Inflammatory macrophage treated with lipopolysaccharide for 1 hour (primary cell): ENCODE results near the gene ZNF804B.
"Not testable (repeated sequence)": the region's sequence is repeated elsewhere in the genome, so short reads cannot be mapped to it uniquely, and the experiment has no call there.

Source experiments
- DNase-seq, 2 donors: peaks; one replicate each; pipeline ENCODE4 v3.0.0-alpha.2; 2020 to 2022

ZNF804B gene

DNA sequence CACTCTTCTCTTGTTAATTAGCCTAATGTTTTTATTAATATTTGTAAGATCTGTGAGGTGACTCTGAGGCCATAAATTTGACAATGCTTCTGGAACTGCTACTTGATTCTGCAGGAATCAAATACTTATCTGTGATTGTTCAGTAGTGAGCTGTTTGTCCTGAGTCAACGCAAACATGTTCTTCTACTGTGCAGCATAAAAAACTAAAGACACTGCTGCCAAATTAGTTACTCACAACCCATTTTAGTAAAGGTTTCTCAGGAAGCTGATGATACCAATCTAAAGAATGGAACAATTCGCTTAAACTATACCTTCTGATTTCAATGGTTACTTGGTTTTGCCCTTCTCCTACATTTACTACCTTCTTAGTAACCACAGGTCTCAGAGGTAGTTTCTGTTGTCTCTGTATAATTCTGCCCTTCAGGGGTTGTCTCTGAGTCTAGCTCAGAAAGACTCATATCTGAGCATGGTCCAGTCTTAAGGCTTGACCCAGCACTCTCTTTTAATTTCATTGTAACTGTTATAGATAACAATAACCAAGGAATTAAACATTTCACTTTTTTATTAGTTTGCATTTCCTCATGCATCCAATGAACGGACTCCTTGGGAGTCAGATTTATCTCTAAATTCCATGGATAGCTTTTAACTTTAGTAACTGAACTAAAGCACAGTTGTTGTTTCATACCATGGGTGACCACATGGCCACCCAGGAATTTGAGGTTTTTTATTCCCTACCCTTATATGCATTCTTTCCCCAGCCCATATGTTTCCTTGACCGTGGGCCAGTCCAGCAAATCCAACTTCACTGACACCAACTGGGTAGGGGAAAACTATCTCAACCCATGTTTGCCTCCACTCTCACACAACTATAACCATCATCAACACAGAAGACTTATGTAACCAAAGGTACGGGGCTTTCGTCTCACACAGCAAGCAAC lies 345.5 kb downstream of the ZNF804B start:
- no peak for DNase-seq

DNA sequence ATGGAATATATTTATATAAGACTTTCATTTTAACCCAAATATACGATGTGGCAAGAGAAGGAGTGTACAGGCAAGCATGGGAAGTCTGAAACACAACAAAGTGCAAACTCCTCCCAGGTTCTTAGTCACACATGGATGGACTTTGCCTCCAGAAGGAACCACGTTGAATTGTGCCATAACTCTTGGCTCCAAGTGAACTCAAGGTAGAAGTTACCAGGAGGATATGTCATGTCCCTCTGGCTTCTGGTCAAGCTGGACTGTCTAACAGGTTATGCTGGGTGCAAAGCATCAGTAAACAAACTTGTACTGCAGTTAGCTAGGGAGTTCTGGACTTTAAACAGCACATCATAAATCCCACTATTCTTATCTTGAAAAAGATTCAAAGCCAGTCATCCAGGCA lies 364.4 kb downstream of the ZNF804B start:
- DNase-seq = no peak

DNA sequence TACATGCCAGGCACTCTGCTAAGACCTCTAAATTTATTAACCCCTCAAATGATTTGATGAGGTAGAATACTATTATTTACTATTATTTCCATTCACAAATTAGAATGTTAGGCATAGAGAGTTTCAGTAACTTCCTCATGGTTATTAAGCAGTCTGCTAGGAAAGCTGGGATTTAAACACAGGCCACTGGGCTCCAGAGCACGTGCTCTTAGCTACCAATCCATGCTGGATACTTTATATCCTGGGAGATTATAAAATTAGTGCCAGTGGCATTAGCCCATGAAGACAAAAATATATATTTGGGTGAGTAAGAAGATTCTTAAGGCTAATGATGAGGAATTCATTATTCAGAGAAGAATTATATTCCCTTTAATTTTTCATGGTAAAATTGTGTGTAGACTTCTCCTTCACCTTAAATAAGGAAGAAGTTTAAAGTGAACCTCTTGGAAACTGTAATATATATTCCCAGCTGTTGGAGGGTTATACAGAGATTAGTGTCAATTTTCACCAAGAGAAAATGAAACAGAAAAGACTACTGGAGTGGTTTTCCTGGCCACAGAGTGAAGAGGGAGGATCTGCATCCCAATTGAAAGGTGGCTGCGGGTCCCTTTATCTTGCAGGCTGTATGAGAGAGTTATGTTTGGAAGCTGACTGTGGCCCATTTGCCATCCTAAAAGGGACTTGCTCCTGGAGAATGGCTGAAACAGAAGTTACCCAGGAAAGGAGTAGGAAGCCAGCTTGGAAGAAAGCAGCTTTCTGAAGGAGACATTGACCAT lies 370.3 kb downstream of the ZNF804B start:
- DNase-seq = no peak

DNA sequence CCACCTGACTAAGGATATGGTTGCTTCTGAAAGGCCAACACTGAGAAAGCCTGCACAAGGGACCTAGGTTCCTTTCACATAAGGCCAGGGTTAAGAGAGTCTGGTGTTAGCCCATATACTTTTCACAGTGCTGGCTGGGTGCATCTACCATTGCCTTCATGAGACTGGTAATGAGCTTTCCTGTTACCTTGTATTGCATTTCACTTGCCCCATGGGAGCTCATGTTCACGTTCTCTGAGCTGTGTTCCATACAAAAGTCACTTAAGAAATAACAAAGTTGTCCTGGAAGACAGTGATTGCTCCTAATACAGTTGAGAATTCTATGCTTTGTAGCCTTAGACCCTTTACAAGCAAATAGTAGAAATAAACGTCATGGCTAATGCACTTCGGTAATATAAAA lies 373.9 kb downstream of the ZNF804B start:
- no peak for DNase-seq

DNA sequence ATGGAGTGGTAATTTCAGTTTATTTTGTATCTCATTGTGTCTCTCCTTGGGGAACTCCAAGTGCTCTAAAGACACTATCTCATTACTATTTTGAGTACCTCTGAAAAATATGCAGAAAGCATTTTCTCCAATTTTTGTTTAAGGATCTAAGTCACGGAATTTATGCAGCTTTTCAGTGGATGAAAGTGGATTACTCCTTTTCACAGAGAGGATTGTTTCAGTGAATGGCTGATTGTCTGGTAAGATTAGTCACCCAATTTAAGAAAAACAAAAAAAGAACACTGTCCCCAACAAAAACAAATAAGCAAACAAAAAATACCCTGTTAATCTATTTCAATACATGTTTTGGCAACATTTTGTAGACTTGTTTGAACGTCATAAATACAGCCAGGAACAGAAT lies 374.3 kb downstream of the ZNF804B start:
- DNase-seq = no peak

DNA sequence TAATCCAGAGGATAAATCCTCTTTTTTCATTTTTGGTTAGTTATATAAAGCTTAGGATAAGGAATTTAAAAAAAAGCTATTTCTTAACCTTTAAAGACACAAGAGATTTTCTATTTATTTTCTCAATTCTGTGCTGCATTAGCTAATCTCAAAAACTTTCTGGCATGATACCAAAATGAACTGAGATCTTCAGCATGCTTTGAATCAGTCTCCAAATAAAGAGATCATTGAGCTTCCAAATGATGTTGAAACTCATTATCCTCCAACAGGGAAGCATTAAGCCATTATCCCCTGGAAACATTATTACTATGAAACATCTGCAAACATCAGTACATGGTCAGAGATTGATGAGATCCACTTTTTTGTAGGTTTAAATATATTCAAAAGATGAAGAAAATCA lies 386.3 kb downstream of the ZNF804B start:
- DNase-seq = no peak

DNA sequence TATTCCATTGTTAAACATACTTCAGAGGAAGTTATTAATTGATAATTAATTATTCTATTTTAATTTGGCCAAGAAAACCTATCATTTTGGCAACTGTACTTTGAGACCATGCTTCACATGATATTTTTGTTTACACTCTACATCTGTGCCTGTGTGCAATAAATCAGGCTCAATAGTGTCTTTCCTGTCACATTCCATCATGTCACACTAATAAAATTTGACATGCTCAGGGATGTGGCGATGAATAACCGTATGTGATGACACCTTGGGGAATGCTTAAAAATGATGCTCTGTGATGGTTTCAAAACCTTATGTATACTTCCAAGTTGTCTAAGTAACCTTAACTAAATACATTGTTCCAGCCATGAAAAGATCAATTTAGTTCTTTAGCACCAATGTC lies 400.6 kb downstream of the ZNF804B start:
- no peak for DNase-seq

DNA sequence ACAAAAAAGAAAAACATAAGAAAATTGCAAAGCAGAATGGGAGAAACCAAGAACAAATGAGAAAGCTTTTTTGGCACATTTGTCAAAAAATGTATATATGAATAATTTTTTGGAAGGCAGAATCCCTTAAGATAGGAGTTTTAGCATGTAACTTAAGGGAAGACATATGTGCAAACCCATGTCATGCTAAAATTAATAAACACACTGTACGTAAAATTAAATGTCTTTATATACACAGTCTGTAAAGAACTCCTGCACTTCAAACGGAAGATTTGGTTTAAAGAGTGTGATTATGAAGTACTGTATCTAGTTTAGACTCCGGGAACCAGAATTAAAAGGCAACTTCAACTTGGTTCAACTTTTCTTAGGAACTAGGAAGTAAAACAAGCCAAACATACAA lies 405.9 kb downstream of the ZNF804B start:
- no peak for DNase-seq

DNA sequence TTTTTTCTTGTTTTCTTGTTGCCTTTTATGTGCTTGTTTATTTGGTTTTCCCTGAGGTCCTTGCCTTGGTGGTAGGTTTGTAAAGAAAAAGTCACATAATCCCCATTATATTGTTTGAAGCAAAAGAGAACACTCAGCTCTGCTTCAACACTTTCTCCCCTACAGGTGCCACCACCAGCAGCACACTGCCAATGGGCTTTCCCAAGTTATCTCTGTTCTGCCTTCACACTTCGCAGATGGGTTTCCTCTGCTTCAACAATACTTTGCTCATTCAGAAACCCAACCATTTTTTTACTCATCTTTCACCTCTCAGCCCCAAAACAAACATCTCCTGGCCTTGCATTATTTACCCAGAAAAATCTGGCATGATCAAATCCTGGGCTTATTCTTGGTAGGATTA lies 411.1 kb downstream of the ZNF804B start:
- DNase-seq = no peak

DNA sequence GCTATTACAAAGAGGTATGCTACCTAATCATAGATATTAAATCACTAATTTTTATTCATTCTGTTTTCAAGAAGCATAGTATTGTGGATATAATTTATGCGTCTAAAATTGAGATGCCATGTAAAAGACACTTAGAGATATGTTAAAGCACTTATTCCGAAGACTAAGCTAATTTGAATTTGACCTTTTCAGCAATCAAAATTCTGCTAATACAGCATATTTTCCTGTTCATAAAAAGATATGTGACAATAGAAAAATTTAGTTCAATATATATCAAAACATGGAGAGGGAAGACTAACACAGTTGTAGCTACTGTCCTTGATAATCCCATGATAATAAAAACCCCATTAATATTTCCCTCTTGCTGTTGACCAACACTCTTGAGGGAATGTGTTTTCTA lies 422.6 kb downstream of the ZNF804B start:
- no peak for DNase-seq

DNA sequence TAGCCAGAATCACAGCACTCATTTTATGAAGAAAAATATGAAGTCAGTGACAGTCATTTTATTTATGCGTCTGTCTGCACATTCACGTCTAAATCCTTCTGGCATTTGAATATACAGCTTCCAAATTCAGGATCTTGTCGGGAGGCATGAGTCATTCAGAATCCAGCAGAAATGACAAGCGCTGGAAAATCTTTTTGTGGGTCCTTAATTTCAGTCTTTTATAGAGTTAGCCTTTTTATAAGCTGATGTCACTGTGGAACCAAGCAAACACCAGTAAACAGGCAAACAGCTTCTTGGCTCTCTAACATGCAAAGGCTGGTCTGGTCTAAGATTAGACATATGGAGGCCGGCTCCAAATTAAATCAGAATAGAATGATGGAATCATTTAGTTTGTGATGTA lies 424.2 kb downstream of the ZNF804B start:
- DNase-seq = no peak

DNA sequence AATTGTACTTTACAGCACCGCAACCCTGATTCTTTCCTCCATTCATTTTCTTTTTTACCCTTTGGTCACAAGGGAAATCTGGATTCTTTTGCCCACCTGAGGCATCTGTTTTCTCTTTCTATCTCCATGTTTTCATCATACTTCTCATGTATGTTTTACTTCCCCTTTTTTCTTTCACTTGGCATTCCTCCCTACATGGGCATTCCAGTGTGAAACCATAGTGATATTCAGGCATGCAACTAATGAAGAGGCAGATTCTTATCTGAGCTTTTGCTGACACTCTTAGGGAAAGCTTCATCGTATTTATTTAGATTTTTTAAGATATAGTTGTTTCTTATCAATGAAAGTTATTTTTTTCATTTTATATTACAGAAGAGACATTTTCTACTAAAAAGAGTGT lies 441.3 kb downstream of the ZNF804B start:
- DNase-seq = no peak

DNA sequence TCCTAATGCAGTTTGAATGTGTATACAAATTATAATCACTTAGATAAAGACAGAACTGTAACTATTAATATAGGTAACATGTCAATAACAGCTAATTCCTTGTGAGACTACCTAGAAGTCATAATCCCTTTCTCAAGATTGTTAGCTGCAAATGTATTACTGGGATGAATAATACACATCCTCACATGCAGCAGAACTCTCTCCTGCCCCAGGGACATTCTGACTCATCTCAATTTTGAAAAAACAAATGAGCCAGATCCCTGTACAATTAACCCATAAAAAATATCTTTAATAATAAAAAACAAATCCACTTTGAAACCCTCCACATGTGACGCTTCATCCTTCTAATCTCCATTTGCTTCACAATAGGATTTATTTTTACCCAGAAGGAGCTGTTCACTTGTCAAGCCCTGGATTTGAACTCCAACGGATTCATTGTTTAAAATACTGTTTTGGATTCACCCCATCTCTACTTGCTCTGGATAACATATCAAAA lies 464.4 kb downstream of the ZNF804B start:
- no peak for DNase-seq

DNA sequence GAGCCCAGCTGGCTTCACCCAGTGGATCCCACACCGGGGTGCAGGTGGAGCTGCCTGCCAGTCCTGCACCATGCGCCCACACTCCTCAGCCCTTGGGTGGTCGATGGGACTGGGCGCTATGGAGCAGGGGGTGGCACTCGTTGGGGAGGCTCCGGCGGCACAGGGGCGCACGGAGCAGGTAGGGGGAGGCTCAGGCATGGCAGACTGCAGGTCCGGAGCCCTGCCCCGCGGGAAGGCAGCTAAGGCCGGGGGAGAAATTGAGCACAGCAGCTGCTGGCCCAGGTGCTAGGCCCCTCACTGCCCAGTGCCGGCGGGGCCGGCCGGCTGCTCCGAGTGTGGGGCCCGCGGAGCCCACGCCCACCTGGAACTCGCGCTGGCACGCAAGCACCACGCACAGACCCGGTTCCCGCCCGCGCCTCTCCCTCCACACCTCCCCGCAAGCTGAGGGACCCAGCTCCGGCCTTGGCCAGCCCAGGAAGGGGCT lies 469.2 kb downstream of the ZNF804B start:
- not testable (repeated sequence) for DNase-seq

DNA sequence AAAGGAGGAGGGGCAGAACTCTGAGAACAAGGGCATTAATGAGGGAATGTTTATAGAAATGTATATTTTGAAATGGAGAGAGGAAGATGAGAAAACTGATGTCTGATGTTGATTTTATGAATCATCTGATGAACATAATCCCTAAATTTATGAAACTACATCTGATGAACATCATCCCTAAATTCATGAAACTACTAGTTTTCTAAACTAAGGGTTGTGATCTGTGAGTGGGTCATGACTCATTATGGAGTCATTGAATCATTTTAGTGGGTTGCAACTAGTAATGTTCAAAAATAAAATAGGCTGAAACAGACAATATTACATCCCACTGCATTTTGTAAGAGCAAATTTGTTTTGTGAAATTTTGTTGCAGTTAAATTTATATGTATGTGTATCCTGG lies 478.7 kb downstream of the ZNF804B start:
- DNase-seq = no peak

DNA sequence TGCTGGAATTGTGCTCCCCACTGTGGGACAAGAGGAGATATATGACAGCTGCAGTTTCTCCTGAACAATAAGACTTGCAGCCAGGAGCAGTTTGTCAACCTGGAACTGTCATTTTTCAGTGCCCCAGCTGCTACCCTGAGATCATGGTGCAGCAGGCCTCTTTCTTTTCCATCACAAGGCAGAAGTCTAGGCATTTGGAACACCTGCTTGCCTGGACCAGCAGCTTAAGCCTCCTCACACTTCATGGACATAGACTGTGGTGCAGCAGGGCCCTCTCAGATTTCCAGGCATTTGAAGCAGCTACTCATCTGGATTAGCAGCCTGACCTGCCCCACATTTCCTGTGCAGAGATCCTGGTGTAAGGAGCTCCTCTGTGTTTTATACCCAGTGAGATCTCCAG lies 486.7 kb downstream of the ZNF804B start:
- DNase-seq = no peak

DNA sequence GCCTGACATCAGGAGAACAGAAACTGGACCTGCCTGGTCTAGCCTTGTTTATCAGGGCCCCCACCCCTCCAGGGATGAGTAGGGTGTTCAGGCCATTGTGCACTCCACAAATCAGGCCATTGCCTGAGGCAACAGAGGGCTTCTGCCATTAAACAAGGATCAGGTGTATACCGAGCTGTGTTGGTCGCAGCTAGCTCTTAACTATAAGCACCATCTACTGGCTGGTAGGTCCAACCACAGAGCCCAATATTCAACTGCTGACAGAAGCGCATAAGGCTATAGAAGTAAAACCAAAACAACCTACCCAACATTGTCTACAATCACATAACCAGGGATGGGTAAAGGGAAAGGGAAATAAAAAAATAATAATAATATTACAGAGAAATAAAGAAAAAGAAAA lies 487.7 kb downstream of the ZNF804B start:
- no peak for DNase-seq

DNA sequence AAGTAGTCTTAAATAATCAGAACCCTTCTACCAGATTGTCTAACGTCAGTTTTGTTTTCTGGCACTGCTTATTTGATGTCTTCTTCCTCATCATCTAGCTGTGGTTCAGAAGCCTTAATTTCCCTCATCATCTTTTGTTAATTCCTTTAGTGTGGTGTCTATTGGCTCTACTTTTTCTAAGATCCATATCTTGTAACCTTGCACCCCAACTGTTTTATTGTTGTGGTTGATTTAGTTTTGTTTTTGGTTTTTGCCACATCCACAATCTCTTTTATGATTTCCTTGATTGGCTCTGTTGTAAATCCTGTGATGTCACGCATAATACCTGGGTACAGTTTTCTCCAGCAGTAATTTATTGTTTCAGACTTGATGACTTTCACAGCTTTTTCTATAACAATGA lies 499.6 kb downstream of the ZNF804B start:
- DNase-seq = no peak

DNA sequence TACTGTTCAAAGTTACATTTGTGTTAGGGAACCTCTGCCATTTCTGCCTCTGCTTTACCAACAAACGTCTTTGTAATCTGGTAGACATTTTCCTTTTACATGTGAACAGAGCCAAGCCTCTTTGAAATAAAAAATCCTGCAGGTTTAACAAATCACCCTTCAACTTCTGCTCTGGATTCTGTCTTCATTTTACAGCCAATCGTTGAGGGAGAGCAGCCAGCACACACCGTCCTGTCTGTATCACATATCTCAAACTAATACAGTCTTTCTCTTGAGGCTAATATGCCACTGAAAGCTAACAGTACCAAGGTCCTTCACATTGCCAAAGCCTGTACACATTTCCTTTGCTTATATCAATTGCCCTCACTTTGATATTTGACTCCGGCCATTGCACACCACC lies 504.6 kb downstream of the ZNF804B start:
- no peak for DNase-seq

DNA sequence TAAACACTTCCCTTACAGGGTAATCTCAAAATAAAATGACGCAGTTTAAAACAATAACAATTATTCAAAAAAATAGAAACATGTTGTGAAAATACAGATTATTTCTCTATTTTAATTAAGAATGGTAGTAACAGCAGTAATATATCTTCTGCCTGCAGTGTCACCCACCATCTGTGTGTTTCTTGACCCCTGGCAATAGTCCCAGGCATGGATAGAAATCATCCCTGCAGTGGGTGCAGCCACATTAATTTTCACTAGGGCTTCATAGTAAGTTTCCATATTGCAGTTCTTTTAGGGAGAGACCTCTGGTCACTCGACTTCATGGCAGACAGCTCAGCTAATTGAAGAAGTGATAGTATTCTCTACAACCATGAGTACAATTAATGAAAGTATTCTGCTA lies 506.1 kb downstream of the ZNF804B start:
- no peak for DNase-seq

DNA sequence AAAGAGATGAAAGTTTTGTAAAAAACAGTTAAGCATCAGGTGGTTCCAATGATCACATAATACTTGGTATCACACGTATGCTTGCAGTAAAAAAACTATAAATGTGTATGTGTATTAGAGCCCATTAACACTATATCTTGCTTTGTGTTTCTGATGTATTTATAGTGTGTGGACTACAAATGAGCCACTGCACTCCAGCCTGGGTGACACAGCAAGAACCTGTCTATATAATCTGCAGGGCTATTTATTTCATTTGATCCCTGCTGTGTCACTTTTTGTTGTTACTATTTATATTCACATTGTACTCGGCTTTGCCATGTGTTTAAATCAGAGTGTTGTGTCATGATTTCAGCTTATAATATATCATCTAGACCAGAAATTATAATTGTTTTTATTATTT lies 523.8 kb downstream of the ZNF804B start:
- DNase-seq = no peak

DNA sequence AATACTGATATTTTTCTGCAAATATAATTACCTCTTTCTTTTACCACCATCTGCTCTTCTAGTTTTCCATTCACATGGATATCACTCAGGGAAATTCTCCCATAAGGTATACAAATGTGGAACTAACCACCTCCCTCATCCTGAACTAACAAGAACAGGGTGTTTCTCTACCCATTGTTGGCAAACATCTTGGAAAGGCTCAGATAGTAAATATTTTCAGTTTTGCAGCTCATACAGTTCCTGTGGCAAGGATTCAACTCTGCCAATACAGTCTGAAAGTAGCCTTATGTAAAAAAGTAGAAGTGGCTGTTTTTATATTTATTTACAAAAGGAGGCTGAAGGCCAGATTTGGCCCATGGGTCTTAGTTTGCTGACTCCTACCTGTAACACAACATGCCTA lies 549.0 kb downstream of the ZNF804B start:
- DNase-seq = no peak

DNA sequence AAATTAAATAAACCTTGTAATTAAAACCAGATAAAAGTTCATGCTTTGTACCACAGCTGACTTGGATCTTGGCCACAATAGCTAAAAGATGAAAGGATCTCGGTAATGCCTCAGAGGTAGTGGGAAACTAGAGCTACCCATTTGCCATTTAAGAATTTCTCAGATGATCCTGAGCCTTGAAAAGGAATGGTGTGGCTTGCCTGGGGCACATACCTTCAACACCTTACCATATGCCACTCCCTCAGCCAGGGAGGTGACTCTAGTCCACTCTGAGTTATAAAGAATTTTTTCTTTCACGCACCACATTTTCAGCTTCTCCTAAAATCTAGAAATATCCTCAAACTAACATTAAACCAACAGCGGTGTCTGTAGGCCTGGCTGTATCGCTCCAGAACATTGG lies 552.4 kb downstream of the ZNF804B start:
- no peak for DNase-seq

DNA sequence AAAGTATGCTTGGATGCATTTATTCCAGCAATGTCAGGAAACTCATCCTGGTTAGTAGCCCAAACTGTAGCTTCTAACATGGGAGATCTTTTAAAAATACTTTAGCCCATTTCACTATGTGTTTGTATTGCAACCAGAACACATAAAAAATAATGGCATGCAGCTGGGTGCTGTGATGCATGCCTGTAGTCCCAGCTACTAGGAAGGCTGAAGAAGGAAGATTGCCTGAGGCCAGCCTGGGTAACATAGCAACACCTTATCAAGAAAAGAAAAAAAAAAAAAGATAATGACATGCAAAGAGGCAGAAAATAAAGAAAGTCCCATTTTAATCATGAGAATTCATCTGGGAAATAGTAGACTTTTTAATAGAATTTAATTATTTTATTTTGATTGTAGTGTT lies 553.1 kb downstream of the ZNF804B start:
- DNase-seq = no peak
